ENCODE results near the gene MBNL3.
A peak's percentile ranks its signal among the peaks of the same experiment; 100 is the strongest.
"Not testable (repeated sequence)": the region's sequence is repeated elsewhere in the genome, so short reads cannot be mapped to it uniquely, and the experiment has no call there.

MBNL3 gene

GRCh38 chrX:132474544-132475248 lies 14.1 kb downstream of the MBNL3 start:
- DNase-seq: peak in 1 of 5 donors; percentile 3

DNA sequence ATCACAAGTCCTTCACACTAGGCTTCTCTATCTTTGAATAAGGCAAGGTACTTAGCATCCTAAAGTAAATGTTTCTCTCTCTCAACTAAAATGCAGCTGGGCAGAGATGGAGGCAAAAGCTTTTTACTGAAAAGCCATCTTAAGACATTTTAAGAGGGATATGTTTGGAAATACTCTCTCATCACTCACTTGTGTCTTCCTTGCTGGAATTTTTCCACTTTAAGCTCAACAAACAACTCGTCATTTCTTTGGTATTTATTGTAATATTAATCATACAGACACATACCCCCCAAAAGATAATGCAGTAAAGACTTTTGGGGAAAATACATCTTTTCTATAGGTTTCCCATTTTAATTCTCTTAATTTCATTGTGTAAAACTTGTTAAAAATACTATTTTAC lies 16.4 kb downstream of the MBNL3 start:
- DNase-seq: no peak

DNA sequence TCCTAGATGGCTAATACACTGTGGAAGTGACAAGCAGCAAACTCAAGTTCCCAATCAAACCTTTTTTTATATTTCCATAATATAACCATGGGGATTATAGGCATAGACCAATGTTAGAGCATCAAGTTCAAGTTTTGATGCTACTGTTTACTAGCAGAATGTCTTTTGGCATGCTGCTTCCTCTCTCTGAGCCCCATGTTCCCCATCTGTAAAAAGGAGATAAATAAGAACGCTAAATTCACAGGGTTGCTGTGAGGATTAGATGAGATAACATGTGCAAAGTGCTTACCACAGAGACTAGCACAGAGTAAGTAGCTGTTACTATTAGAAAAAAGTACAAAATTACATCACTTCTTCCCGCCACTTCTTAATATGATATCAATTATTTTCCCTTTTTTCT lies 18.0 kb downstream of the MBNL3 start:
- no peak for DNase-seq

- DNase-seq: no peak
Observed at GRCh38 chrX:132470179-132470578, 18.7 kb downstream of the MBNL3 start.

- DNase-seq: no peak
Observed at GRCh38 chrX:132468454-132468853, 20.4 kb downstream of the MBNL3 start.

GRCh38 chrX:132467989-132468388 lies 20.8 kb downstream of the MBNL3 start:
- no peak for DNase-seq

GRCh38 chrX:132467026-132467425 lies 21.8 kb downstream of the MBNL3 start:
- no peak for DNase-seq

- peak in 2 of 5 donors; percentile 1 to 10 for DNase-seq
Observed at GRCh38 chrX:132463411-132463810, 25.4 kb downstream of the MBNL3 start.

DNA sequence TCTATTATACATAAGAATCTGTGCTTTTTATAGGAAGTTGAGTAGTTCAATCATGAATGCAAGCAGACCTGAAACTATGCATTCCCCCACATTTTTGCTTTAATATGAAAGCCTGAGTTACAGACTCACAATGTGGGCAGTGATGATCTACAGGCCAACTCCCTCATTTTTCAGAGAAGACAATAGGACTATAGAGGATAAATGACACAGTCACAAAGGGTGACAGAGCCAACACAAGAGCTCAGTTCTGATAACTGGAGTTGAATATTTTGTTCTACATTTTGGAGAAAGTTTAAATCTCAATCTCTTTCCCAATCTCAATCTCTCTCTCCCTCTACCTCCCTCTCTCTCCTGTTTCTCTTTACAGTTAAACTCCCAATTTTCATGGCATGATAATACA lies 27.0 kb downstream of the MBNL3 start:
- no peak for DNase-seq

- no peak for DNase-seq
Observed at GRCh38 chrX:132452911-132453550, 35.8 kb downstream of the MBNL3 start.

- not testable (repeated sequence) for DNase-seq
Observed at GRCh38 chrX:132445909-132446308, 42.9 kb downstream of the MBNL3 start.

GRCh38 chrX:132444936-132445335 lies 43.9 kb downstream of the MBNL3 start:
- no peak for DNase-seq

GRCh38 chrX:132443196-132444135 lies 45.4 kb downstream of the MBNL3 start:
- no peak for DNase-seq

- DNase-seq: no peak
Observed at GRCh38 chrX:132442691-132443090, 46.1 kb downstream of the MBNL3 start.

- DNase-seq: no peak
Observed at GRCh38 chrX:132435222-132435621, 53.6 kb downstream of the MBNL3 start.

DNA sequence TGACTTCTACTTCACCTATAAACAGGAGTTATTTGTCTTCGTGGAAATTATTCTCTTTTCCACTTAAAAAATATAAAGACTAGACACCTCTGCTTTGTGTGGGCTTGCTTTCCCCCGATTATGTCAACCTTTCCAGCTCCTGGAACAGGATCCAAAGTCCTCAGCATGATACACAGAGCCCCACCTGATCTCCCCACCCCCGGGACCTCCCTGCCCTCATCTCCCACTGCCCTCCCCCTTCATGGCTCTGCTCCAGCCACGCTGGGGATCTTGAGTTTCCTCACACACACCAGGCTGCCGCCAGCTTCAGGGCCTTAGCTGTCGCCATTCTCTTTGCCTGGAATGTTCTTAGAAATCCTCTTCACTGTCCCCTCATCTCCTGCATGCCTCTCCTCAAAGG lies 55.3 kb downstream of the MBNL3 start:
- no peak for DNase-seq

DNA sequence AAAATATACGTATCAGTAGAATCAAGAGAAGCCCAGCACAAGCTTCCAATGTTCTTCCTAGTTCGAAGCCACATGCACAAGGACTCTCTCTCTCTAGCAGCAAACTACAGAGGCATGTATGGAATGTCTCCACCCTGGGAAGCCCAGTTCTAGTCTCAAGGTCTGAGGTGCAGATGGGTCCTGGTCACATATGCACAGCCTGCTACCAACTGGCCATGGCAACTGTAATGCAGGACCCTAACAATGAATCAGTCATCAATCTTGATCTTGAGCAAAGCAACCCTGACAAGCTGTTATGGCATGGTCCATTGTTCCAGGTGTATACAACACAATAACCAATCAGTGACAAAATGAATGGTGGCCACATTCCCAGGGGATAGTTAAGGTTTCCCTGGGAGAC lies 55.8 kb downstream of the MBNL3 start:
- DNase-seq: no peak

- DNase-seq: no peak
Observed at GRCh38 chrX:132428896-132429295, 59.9 kb downstream of the MBNL3 start.

DNA sequence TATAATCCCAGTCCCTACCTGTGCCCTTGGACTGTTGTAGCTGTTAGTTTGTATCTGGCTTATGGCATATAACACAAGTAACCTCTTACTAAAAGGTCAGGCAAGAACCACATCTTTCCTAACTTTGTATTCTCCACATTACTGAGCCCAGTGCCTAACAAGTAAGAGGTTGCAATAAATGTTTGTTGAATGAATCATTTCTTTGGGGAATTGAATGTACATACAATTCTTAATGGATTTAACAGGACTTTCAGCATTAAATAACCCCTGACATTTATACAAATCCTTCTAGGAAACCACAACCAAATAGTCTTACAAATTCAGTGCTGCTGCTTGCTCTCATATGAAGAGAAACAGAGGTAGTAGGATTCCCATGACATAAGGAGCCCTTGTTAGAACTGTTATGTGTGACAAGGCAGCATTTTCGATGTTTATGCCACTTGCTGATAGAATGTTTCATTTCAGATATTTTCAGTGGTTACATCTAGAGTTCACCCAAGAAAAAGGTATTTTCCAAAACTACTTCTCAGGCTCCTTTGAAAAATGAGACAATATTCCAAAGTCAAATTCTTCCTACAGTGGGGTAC lies 62.0 kb downstream of the MBNL3 start:
- no peak for DNase-seq

- DNase-seq: no peak
Observed at GRCh38 chrX:132425744-132426318, 63.0 kb downstream of the MBNL3 start.

GRCh38 chrX:132423323-132423722 lies 65.5 kb downstream of the MBNL3 start:
- no peak for DNase-seq

DNA sequence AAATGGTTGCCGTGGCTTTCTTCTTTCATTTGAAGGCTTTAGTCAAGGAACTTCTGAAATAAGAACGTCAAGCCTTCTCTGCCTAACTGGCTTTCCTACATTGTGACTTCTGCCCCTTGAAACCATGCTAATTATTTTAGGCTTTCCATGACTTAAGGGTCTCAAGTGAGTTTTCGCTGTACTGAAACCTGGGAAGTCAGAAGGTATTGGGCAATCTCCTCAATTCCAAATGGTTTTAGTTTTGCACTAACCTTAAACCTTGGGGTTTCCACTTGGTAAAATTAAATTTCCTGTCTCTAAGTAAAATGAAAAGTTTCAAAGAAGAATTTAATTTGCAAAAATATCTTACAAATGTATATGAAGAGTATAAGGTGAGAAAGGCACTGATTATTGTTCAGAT lies 73.8 kb downstream of the MBNL3 start:
- DNase-seq: no peak

GRCh38 chrX:132414404-132414803 lies 74.4 kb downstream of the MBNL3 start:
- DNase-seq: no peak
